NCI-H748 treated with DMSO at 0.1 percent for 48 hours (cell line): ENCODE measurements around the gene SREBF1.

Experiments used
- DNase-seq: peaks from one replicate; lab custom pipeline; 2025; lab: John Stamatoyannopoulos, UW

SREBF1 gene

GRCh38 chr17:17794382-17794781 lies 42.4 kb downstream of the SREBF1 start:
- DNase-seq = no peak

GRCh38 chr17:17793378-17794214 lies 43.2 kb downstream of the SREBF1 start:
- no peak for DNase-seq

GRCh38 chr17:17792551-17793377 lies 44.0 kb downstream of the SREBF1 start:
- no peak for DNase-seq

GRCh38 chr17:17792037-17792550 lies 44.7 kb downstream of the SREBF1 start:
- DNase-seq = no peak

GRCh38 chr17:17790637-17791464 lies 45.9 kb downstream of the SREBF1 start:
- no peak for DNase-seq

- DNase-seq = no peak
These were observed 46.8 kb downstream of the SREBF1 start for GRCh38 chr17:17789828-17790636.

- DNase-seq = no peak
These were observed 47.4 kb downstream of the SREBF1 start for GRCh38 chr17:17789410-17789809.

- no peak for DNase-seq
These were observed 47.8 kb downstream of the SREBF1 start for GRCh38 chr17:17788967-17789366.

- DNase-seq = no peak
These were observed 49.2 kb downstream of the SREBF1 start for GRCh38 chr17:17787568-17787967.

GRCh38 chr17:17786998-17787397 lies 49.8 kb downstream of the SREBF1 start:
- no peak for DNase-seq

- no peak for DNase-seq
These were observed 51.4 kb downstream of the SREBF1 start for GRCh38 chr17:17785407-17785806.

- no peak for DNase-seq
These were observed 52.0 kb downstream of the SREBF1 start for GRCh38 chr17:17784657-17785267.

GRCh38 chr17:17783825-17784656 lies 52.7 kb downstream of the SREBF1 start:
- DNase-seq = peak; percentile 71

GRCh38 chr17:17783116-17783824 lies 53.5 kb downstream of the SREBF1 start:
- DNase-seq = peak; percentile 82

- DNase-seq = no peak
These were observed 54.2 kb downstream of the SREBF1 start for GRCh38 chr17:17782523-17783115.

GRCh38 chr17:17781591-17782496 lies 54.9 kb downstream of the SREBF1 start:
- peak; percentile 52 for DNase-seq

- peak; percentile 16 for DNase-seq
These were observed 55.7 kb downstream of the SREBF1 start for GRCh38 chr17:17780922-17781590.
